NCI-H2107 treated with DMSO at 0.1 percent for 48 hours (cell line): Measurements from ENCODE around the gene CDH12.
"Not testable (repeated sequence)": the region's sequence is repeated elsewhere in the genome, so short reads cannot be mapped to it uniquely, and the experiment has no call there.

Source experiments
- DNase-seq: peaks from one replicate; lab custom pipeline; 2025; ENCODE audit not compliant: unreplicated experiment; lab: John Stamatoyannopoulos, UW

Gene CDH12

DNA sequence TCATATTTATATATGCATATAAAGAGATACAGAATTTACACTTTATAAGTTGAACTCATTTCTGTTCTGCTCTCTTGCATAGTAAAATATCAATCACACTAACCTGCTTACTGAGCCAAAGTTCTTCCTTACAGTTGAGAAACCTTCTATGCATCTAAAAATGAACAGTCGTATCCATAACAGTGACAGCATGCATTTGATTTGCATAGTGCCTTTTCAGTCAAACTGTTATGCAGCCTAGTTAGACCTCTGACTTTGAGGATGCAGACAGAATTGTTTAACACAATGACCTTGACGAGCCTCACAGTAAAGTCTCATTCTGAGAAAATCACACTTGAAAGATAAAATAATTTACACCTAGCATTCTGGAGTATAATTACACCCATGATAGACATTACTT is 683.9 kb downstream of the CDH12 start:
- DNase-seq: not testable (repeated sequence)

GRCh38 chr5:22168704-22169103 is 684.4 kb downstream of the CDH12 start:
- DNase-seq: not testable (repeated sequence)

DNA sequence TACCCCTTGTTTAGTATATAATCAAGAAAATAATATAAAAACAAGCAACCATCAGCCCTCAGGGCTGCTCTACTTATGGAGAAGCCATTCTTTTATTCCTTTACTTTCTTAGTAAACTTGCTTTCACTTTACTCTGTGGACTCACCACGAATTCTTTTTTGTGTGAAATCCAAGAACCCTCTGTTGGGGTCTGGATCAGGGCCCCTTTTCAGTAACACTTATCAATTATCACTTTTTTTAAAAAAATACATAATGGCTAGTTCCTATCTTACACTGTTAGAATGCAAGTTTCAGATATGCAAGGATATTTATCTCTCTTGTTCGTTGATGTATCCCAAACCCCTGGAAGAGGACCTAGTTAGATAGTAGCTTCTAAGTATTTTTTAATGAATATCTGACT is 687.2 kb downstream of the CDH12 start:
- not testable (repeated sequence) for DNase-seq

GRCh38 chr5:22164910-22165748 is 688.0 kb downstream of the CDH12 start:
- not testable (repeated sequence) for DNase-seq

GRCh38 chr5:22156953-22157352 is 696.2 kb downstream of the CDH12 start:
- not testable (repeated sequence) for DNase-seq

DNA sequence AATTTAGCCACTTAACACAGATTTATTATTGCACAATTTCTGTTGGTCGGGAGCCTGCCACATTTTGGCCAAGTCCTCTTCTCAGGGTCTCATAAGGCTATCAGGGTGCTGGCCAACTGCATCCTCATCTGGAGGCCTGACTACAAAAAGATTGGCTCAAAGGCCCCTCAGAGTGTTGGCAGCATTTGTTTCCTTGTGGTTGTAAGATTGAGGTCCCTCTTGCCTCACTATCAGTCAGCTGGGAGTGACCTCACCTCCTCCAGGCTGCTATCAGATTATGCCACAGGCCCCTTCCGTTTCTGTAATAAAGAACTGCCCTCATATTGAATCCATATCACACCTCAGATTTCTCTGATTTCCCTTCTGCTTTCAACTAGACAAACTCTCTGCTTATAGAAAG is 698.4 kb downstream of the CDH12 start:
- not testable (repeated sequence) for DNase-seq

GRCh38 chr5:22151801-22152200 is 701.3 kb downstream of the CDH12 start:
- not testable (repeated sequence) for DNase-seq

GRCh38 chr5:22140418-22140817 is 712.7 kb downstream of the CDH12 start:
- DNase-seq: not testable (repeated sequence)

GRCh38 chr5:22139662-22140300 is 713.4 kb downstream of the CDH12 start:
- DNase-seq: not testable (repeated sequence)

DNA sequence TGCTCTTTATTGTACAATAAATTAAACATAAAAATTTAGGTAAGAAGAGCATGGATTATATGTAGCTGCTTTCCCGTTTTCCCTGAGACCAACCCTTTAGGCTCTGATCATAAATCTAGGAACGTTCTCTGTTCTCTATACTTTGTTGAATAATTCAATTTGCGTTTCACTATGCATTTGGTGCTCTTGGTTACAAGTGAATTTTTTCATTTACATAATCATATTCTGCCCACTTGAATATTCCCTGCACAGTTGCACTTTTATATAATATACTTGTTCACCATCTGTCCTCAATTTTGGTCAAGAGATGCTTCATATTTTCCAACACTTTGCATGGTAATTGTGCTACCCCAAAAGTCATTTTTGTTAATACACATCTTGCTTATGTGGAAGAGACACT is 741.8 kb downstream of the CDH12 start:
- no peak for DNase-seq

DNA sequence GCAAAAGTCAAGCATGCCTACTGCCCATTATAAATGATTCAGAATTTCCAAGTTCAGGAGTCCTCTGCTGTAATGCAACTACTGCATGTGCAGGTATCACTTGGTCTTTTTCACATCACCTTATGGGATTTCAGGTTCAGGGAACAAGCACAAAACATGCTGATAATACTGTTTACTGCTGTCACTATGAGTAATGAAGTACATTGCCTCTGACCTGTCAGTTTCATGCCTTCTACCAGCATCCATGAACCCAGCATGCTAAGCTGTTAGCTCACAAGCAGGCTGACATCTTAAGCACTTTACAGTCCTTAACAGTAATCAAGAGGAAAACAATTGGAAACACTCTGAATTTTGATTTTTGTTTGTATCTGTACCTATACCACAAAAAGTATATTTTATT is 743.8 kb downstream of the CDH12 start:
- no peak for DNase-seq

GRCh38 chr5:22108545-22108944 is 744.6 kb downstream of the CDH12 start:
- no peak for DNase-seq

DNA sequence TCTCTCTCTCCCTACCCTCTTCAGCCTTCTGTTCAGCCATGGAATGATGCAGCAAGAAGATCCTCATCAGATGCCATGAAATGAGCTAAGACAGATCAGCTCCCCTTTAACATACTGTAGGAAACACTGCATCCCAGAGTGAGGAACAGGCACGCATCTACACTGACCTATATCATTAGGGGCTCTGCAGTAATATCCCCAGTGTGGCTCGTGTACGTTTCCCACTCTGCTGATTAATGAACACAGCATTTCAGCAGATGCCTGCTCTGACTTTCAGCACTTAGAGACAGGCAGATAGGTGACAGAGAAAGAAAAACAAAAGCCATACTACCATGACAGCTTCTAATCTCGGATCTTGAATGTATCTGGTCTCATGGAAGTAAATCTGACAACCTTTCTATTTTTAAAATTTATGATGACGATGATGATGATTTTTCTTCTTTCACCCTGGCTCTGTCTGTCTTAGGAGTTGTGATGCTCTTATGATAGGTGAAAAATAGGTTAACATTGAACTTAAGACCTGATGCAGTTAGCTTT is 750.3 kb downstream of the CDH12 start:
- DNase-seq: no peak

GRCh38 chr5:22088517-22088916 is 764.6 kb downstream of the CDH12 start:
- DNase-seq: no peak

GRCh38 chr5:22079566-22079965 is 773.6 kb downstream of the CDH12 start:
- no peak for DNase-seq

GRCh38 chr5:22079002-22079401 is 774.1 kb downstream of the CDH12 start:
- no peak for DNase-seq

GRCh38 chr5:22076586-22076985 is 776.6 kb downstream of the CDH12 start:
- no peak for DNase-seq

DNA sequence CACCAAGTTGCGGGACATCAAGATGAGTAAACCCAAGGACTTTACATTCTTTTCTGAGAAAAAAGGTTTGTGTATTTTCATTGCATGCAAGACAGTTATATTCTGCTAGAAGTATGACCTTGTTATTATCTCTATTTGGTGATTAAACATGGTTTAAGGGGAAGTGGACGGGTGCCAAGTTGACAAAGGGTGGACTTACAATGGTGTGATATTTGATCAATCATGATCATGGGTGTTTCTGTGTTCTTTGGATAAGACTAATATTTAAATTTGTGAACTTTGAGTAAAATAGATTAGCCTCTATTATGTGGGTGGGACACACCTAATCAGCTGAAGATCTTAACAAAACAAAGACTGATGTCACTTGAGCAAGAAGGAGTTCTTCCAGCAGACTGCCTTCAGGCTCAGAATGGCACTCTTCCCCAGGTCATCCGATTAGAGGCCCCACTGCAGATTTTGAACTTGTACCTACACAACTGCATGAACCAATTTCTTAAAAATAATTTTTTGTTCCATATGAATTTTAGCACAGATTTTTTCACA is 782.9 kb downstream of the CDH12 start:
- no peak for DNase-seq

- no peak for DNase-seq
Observed at GRCh38 chr5:22063717-22064116, 789.4 kb downstream of the CDH12 start.

- no peak for DNase-seq
Observed at GRCh38 chr5:22058620-22059019, 794.5 kb downstream of the CDH12 start.

DNA sequence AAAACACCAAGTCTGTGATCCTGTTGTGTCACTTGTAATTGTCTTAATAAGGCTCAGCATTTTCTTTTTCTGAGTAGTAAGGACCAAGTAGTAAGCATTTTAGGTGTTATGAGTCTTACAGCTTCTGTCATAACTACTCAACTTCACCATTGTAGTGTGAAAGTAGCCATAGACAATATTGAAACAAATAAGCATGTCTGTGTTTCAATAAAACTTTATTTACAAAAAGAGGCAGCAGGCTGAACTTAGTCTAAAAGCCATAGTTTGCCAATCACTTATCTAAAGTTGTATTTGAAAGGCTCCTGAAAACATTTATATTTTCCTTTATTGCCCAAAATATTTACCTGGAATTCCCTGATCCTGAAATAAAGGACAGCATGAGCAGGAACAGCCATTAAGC is 796.1 kb downstream of the CDH12 start:
- no peak for DNase-seq

GRCh38 chr5:22056601-22057000 is 796.5 kb downstream of the CDH12 start:
- no peak for DNase-seq
